ENCODE data around the gene DMWD.

The DMWD gene

DNA sequence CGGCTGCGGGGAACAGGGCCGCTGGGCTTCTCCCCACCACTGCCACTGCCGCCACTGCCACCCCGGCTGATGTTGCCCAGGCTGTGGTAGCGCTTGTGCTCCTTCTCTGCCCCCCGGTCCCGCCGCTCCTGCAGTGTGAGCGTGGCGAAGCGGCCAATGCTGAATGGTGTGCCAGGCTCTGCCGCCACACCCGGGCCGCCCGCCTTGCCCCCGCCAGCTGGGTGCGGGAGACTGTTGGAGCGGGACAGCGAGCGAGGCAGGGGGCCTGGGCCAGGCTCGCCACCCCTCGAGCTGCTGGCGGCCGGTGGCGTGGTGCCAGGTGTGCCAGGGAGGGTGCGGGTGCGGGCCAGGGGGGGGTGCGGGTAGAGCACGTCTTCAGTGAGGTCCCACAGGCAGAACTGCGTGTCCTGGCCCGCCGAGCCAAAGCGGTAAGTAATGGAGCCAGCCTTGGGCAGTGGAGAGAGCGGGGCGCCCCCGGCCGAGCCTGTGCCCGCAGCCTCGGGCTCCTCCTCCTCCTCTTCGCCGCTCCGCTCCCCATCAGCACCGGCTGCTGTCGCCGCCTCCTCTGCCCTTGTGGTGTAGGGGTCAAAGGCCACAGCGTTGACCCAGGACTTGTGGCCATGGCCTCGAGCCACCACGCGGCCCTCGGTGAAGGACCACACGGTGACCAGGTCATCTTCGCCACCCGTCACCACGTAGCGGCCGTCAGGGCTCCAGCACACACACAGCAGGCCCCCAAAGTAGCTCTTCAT lies 6.7 kb downstream of the DMWD start:
- TF ChIP-seq, protein P1, sequence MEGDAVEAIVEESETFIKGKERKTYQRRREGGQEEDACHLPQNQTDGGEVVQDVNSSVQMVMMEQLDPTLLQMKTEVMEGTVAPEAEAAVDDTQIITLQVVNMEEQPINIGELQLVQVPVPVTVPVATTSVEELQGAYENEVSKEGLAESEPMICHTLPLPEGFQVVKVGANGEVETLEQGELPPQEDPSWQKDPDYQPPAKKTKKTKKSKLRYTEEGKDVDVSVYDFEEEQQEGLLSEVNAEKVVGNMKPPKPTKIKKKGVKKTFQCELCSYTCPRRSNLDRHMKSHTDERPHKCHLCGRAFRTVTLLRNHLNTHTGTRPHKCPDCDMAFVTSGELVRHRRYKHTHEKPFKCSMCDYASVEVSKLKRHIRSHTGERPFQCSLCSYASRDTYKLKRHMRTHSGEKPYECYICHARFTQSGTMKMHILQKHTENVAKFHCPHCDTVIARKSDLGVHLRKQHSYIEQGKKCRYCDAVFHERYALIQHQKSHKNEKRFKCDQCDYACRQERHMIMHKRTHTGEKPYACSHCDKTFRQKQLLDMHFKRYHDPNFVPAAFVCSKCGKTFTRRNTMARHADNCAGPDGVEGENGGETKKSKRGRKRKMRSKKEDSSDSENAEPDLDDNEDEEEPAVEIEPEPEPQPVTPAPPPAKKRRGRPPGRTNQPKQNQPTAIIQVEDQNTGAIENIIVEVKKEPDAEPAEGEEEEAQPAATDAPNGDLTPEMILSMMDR (IDR thresholded peaks at IDR 0.05; ENCODE audit: borderline replicate concordance, insufficient read depth, low read depth, low read length): no peak
- no peak overlapping the region for H3K4me3 ChIP-seq (ENCODE audit: low read depth, low read length)

DNA sequence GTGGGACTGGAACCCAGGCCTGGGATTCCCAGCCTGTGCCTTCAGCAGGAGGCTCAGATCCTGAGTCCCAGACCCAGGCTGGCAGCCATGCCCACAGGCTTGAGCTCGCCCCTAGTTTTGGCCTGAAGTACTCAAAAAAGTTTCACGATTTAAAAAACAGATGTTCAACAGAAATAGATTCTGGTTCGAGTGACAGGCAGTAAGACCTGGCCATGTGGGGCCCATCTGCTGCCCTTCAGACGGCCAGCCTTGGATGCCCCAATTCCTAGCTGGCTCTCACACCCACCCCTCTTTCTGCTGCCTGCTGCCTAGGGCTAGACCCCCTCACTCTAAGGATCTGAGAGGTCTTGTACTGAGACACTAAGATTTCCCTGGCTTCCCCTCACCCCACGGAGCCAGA lies 7.5 kb downstream of the DMWD start:
- TF ChIP-seq, protein P1 (IDR thresholded peaks at IDR 0.05; ENCODE audit: borderline replicate concordance, insufficient read depth, low read depth, low read length): no peak
- no peak overlapping the region for H3K4me3 ChIP-seq (ENCODE audit: low read depth, low read length)

- TF ChIP-seq, protein P1 (IDR thresholded peaks at IDR 0.05; ENCODE audit: borderline replicate concordance, insufficient read depth, low read depth, low read length): no peak
- H3K4me3 ChIP-seq (ENCODE audit: low read depth, low read length): no peak overlapping the region
Observed at GRCh38 chr19:45784096-45784495, 8.5 kb downstream of the DMWD start.

GRCh38 chr19:45782820-45783785 lies 9.5 kb downstream of the DMWD start:
- TF ChIP-seq, protein P1 (IDR thresholded peaks at IDR 0.05; ENCODE audit: borderline replicate concordance, insufficient read depth, low read depth, low read length): no peak
- H3K4me3 ChIP-seq (ENCODE audit: low read depth, low read length): no peak overlapping the region

DNA sequence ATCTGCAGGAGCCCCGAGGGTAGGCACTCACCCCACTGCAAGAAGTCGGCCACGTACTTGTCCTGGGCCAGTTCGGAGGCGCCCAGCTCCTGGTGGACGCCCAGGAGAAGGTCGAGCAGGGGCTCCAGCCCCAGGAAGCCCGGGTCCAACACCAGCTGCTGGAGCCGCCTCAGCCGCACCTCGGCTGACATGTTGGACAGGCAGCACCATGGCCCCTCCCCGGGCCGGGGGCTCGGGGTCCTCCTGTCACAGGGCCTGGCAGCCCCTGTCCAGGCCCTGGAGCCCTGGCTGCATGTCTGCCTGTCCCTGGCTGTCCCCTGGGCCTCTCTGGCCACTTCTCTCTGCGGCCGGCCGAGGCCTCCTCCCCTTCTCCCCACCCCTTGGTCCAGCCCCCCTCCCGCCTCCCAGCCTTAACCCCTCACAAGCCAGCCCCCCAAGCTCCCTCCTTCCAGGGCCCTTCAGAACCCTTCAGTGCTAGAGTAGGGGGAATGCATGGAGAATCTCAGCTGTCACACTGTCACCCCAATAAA lies 10.4 kb downstream of the DMWD start, which contains the start of gene DMPK:
TSS of gene DMPK (minus strand) at position 329 of the 530 bp plus-strand sequence. CDS start at position 191, 138 bp downstream.
- no peak within 1 kb of the TSS for H3K4me3 ChIP-seq (ENCODE audit: low read depth, low read length)
- TF ChIP-seq, protein P1 (IDR thresholded peaks at IDR 0.05; ENCODE audit: borderline replicate concordance, insufficient read depth, low read depth, low read length): no peak

DNA sequence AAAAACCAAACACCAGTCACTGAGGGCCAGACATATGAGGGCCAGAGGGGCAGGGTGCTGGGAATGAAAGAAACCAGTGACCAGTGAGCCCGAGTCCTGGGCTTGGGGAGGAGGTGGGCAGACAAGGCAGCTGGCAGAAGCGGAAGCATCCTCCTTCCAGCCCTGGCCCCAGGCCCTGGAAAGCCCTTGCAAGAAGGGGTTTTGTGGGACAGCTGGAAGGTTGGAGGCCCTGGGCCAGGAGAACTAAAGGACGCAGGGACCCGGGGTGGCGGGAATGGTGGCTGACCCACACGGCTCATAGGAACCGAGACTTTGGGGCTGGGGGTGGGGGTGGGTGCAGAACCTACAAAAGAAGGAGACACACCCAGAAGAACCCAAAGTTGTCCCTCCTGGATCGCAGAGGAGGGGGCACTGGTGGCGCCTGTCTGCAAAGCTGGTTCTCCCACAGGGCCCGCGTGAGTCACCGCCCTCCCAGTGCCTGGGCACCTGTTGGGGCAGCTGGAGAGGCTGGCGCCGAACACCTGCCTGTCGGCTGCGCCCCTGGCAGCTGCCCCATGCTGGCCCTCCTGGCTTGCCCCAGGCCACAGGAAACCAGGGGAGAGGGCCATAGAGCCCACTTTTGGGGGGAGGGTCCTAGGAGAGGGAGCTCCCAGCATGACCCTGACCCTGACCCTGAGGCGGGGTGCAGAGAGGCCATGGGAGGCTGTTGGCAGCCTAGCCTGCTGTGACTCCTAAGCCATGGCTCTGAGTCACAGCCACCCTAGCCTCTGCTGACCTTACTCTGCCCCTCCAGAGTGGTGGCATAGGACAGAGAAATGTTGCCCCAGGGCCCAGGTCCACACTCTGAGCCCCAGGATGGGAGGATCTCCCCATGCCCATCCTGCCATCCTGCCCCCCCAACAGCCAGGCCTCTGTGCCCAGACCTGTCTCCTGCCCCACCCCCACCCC lies 11.2 kb downstream of the DMWD start:
- H3K4me3 ChIP-seq (ENCODE audit: low read depth, low read length): no peak overlapping the region
- TF ChIP-seq, protein P1 (IDR thresholded peaks at IDR 0.05; ENCODE audit: borderline replicate concordance, insufficient read depth, low read depth, low read length): no peak
